ENCODE results near the gene UBE2J2.

The UBE2J2 gene

DNA sequence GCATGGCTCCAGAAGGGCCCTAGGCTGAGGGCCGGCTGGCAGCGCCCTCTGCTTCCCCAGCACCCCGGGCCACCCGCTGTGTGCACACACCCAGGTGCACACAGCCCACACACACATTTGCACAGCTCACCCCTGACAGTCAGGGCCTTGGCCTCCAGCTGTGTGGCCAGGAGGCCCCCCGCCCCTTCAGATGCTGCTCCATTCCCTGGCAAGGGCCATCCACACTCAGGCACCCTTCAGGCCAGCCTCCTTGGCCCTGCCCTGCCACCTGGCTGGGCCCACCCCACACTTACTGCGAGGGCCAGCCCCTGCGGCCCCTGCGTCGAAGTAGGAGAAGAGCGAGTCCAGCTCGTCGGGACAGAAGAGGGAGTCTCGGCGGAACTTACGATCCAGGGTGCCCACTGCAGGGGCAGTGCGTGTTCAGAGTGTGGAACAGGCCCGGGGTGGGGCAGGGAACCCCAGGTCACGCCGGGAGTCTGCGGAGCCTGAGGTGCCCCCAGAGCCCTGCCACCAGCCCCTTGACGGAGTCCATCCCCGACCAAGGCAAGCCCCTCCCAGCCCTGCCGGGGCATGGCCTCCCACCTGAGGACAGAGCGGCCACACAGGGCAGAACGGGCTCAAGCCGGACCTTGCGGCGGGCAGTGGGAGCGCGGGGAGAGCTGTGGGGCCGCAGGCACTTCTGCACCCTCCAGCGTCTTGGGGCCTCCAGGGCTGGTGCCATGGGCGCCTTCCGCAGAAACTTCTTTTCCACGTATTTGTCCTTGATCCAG is 21.7 kb upstream of the UBE2J2 start:
- TF ChIP-seq POLR2A (IDR thresholded peaks at IDR 0.05; ENCODE audit: low read depth, low read length), result no peak
- DNase-seq (ENCODE audit: insufficient read length, low spot score) (no peak), FAIRE-seq (no peak)

DNA sequence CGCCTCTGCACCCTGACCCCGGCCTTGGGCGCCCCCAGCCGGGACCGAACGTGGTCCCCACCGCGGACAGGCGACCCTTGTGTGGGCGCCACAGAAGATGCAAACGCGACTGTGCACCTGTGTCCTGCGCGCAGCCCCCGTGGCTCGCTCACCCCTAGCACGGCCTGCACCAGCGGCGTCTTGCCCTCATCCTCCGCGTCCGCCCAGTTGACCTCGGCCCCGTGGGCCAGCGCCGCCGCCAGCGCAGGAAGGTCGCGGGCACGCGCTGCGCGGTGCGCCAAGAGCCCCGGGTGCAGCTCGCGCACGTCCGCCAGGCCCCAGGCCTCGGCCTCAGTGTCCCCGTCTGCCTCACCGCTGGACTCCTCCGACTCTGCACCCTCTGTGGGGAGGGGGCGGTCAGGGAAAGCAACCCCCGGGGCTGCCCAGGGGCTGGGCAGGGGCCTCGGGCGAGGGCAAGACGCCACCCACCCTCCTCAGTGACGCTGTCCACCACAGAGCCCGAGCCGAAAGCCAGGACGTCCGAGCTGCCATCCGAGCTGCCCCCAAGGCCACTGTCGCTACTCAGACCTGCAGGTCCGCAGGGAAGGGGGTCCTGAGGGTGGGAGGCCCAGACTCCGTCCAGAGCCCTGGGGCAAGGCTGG is 20.7 kb upstream of the UBE2J2 start:
- no peak for TF ChIP-seq POLR2A (IDR thresholded peaks at IDR 0.05; ENCODE audit: low read depth, low read length)
- DNase-seq (ENCODE audit: insufficient read length, low spot score) (no peak), FAIRE-seq (no peak)

DNA sequence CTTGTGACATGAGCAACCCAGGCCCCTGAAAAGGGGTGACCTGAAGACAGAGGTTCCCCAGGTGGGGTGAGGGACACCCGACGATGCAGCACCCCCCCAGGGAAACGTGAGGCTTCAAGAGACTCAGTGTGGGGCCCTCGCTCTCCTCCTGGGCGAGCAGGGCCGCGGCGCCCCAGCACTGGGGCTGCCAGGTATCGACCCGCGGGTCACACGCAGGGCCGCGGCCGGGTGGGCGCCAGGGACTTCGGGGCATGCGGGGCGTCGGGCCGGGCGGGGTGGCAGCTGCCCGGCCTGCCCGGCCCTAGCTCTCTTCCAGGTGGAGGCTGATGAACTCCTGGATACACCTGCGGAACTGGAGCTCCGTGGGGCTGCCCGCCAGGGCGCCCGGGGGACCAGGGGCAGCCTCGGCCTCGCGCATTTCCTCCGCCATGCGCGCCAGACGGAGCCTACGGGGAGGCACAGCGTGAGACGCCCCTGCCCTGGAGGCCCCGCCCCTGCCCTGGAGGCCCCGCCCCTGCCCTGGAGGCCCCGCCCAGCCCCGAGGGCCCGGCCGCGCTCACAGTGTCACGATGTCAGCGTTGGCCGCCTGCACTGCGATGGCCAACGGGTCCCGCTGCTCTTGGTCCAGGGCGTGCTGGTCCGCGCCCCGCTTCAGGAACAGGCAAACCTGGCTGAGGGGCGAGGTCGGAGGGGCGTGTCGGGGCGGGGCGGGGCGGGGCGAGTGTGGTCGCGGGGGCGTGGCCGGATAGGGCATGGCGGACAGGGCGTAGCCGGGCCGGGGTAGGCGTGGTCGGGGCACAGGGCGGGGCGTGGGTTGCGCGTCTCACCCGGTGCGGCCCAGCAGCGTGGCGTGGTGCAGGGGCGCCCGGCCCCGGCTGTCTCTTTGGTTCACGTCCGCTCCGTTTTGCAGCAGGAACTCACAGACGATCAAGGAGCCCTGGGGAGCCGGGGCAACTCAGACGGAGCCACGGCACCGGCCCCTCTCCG is 19.9 kb upstream of the UBE2J2 start:
- DNase-seq (ENCODE audit: insufficient read length, low spot score) (no peak), FAIRE-seq (no peak)
- TF ChIP-seq POLR2A (IDR thresholded peaks at IDR 0.05; ENCODE audit: low read depth, low read length), result no peak

DNA sequence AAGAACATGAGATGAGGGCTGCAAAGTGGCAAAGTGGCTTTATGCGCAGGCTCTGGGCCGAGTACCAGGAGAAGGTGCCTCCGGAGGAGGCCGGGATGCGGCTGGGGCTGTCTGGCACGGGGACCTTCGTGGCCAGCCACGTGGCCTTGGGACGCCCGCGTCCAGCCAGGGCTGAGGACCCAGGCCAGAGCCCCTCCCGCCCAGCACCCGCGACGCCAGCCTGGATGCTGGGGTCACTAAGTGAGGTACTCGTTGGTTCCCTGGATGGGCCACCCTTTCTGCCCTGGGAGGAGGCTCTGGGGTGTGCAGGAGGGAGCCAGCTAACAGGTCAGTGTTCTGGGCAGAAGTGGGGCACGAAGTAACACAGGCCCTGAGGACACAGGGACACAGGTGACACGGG is 19.2 kb upstream of the UBE2J2 start:
- TF ChIP-seq POLR2A (IDR thresholded peaks at IDR 0.05; ENCODE audit: low read depth, low read length), result no peak
- DNase-seq (ENCODE audit: insufficient read length, low spot score) (no peak), FAIRE-seq (no peak)

DNA sequence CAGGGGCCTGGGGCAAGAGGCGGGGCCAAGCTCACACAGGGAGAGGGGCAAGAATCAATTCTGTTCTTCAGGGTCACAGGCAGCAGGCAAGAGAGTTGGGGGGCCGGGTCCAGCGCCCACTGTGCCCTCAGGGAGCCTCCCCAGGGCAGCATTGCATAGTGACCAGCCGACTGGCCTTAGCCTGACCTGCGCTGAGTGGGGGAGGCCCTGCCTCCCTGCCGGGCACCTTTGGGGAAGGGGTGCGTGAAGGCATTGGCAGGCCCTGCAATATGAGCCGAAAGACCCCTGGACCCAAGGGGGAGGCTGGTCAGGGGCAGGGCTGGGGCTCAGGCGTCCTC is 18.8 kb upstream of the UBE2J2 start:
- no peak for DNase-seq (ENCODE audit: insufficient read length, low spot score)
- TF ChIP-seq POLR2A (IDR thresholded peaks at IDR 0.05; ENCODE audit: low read depth, low read length), result no peak
- no peak for FAIRE-seq

DNA sequence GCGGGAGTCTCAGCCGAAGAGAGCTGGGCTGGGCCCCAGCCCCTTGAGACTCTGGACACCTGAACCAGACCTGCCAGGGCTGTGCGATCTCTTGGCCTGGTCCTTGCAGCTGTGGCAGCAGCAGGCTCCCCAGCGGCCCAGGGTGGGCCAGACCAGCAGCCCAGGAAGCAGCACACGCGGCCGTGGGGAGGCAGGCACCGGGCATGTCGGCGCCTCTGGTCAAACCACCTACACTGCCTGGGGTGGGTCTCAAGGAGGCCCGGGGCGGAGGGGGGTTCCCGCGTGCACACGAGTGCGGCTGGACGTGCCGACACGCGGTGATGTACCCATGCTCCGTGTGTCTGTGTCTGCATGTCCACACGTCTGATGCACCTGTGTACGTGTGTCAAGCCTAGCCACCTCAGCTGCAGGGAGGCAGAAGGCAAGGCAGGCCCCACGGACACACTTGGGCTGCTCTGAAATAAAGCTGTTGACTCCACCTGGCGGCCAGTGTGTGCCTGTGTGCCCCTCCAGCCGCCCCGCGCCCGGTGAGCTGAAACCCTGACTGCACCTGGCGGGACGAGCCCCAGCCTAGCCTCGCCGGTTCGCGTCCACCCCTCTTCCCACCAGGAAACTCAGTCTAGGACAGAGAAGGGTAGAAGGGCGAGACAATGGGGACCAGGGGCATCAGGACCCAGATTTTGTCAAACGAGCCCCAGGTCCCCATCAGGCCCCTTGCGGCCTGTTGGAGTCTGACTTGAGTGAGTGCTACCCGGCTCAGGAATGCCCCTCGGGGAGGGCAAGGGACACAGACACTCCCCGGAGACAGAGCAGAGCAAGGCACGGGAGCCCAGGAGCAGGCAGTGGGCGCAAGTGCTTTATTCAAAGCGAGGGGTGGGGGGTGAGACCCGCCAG is 18.1 kb upstream of the UBE2J2 start:
- no peak for DNase-seq (ENCODE audit: insufficient read length, low spot score)
- FAIRE-seq, result no peak
- no peak for TF ChIP-seq POLR2A (IDR thresholded peaks at IDR 0.05; ENCODE audit: low read depth, low read length)

DNA sequence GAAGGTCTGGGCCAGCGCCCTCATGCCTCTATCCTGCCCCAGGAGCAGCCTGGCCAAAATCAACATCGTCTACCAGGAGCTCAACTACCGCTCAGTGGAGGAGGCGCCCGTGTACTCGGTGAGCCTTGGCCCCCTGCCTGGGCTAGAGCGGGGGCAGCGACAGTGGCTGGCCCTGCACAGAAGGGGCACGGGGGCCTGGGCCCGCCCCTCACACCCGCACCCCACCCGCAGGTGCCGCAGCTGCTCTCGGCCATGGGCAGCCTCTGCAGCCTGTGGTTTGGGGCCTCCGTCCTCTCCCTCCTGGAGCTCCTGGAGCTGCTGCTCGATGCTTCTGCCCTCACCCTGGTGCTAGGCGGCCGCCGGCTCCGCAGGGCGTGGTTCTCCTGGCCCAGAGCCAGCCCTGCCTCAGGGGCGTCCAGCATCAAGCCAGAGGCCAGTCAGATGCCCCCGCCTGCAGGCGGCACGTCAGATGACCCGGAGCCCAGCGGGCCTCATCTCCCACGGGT is 17.4 kb upstream of the UBE2J2 start:
- DNase-seq (ENCODE audit: insufficient read length, low spot score), result no peak
- no peak for FAIRE-seq
- no peak for TF ChIP-seq POLR2A (IDR thresholded peaks at IDR 0.05; ENCODE audit: low read depth, low read length)

DNA sequence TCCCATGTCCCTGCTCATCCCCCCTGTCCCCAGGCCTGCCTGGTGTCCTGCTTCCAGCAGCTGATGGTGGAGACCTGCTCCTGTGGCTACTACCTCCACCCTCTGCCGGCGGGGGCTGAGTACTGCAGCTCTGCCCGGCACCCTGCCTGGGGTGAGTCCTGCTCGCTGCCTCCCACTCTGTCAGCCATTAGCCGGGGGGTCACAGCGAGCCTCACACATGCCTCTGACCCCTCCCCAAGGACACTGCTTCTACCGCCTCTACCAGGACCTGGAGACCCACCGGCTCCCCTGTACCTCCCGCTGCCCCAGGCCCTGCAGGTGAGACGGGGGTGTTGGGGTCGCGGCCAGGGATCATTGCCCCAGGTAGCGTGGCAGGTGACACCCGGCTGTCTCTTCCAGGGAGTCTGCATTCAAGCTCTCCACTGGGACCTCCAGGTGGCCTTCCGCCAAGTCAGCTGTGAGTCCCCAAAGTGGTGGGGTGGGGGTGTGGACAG is 16.6 kb upstream of the UBE2J2 start:
- no peak for FAIRE-seq
- no peak for TF ChIP-seq POLR2A (IDR thresholded peaks at IDR 0.05; ENCODE audit: low read depth, low read length)
- DNase-seq (ENCODE audit: insufficient read length, low spot score), result no peak

DNA sequence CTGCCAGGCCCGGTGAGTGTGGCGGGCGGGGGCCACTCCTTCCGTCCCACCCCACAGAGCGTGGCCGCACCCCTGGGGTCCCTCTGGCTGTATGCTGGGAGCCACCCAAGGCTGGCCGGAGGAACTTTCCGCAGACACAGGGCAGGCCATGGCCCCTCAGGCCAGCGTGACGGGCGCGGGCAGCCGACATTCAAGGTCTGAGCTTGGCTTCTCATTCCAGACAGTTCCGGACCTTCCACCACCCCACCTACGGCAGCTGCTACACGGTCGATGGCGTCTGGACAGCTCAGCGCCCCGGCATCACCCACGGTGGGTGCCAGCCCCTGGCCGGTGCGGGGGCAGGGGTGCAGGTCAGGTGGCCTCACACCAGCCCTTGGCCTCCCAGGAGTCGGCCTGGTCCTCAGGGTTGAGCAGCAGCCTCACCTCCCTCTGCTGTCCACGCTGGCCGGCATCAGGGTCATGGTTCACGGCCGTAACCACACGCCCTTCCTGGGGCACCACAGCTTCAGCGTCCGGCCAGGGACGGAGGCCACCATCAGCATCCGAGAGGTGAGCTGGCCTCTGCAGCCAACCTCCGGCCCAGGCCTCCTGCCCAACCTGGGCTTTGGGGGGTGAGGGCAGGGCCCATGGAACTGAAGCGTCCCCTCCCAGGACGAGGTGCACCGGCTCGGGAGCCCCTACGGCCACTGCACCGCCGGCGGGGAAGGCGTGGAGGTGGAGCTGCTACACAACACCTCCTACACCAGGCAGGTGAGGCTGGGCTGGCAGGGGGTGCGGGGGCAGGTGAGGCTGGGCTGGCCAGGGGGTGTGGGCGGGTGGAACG is 13.8 kb upstream of the UBE2J2 start:
- no peak for TF ChIP-seq POLR2A (IDR thresholded peaks at IDR 0.05; ENCODE audit: low read depth, low read length)
- DNase-seq (ENCODE audit: insufficient read length, low spot score) (no peak), FAIRE-seq (no peak)

DNA sequence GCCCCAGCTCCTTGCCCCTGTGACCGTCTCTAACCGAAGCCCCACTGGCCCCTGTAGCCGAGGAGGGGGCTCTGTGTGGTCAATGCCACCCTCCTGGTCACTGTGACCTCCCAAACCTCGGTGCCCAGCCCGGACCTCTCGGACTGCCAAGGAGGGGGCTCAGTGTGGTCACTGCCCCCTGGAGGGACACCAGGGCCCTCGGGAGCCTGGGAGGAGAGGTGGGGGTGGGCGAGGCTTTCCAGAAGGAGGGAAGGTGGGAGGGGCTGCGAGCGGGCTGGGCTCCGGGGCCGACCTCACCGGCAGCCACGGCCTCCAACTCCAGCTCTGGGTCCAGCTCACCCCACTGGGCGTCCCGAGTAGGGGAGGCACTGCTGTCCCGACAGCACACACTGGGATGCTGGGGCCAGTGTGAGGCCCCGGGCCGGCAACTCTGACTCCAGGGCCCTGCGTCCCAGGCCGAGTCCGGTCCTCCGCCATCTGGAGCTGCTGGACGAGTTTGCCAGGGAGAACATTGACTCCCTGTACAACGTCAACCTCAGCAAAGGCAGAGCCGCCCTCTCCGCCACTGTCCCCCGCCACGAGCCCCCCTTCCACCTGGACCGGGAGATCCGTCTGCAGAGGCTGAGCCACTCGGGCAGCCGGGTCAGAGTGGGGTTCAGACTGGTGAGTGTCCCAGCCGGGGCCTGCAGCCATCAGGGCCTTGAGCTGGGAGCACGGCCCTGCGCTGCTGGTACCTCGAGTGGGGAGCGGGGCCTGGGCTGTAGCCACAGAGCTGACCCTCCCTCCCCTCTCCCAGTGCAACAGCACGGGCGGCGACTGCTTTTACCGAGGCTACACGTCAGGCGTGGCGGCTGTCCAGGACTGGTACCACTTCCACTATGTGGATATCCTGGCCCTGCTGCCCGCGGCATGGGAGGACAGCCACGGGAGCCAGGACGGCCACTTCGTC is 12.9 kb upstream of the UBE2J2 start:
- no peak for TF ChIP-seq POLR2A (IDR thresholded peaks at IDR 0.05; ENCODE audit: low read depth, low read length)

DNA sequence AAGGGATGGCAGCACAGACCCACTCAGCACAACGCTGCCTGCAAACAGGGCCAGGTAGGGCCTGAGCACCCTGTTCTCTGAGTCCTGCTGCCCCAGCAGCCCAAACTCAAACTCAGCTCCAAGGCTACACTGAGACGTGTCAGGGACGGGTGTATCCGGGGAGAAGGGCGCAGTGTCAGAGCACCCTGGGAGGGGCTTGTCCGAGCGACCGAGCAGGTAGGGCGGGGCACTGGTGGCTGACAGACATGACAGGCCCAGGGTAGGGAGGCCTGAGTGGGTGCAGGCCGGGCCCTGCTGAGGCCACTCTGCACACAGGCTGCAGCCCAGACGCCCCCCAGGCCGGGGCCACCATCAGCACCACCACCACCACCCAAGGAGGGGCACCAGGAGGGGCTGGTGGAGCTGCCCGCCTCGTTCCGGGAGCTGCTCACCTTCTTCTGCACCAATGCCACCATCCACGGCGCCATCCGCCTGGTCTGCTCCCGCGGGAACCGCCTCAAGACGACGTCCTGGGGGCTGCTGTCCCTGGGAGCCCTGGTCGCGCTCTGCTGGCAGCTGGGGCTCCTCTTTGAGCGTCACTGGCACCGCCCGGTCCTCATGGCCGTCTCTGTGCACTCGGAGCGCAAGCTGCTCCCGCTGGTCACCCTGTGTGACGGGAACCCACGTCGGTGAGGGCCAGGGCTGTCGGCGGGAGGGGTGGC is 12.1 kb upstream of the UBE2J2 start:
- no peak for DNase-seq (ENCODE audit: insufficient read length, low spot score)
- TF ChIP-seq POLR2A (IDR thresholded peaks at IDR 0.05; ENCODE audit: low read depth, low read length), result no peak
- no peak for FAIRE-seq

More for the DNA sequence above, 12.9 kb upstream of the UBE2J2 start:
- DNase-seq (ENCODE audit: insufficient read length, low spot score), result no peak
- no peak for FAIRE-seq
